HG03280 (cell line): ENCODE results near the gene MID1.

Experiments used
- ATAC-seq: cut with Tn5 transposase; IDR thresholded peaks from one replicate; pipeline ENCODE4 v1.9.1; 2021; ENCODE audit warnings: mild to moderate bottlenecking, moderate library complexity; ENCODE audit not compliant: unreplicated experiment

The MID1 gene

GRCh38 chrX:10496345-10496965 lies 123.9 kb downstream of the MID1 start:
- no peak for ATAC-seq

GRCh38 chrX:10495677-10496076 lies 124.7 kb downstream of the MID1 start:
- no peak for ATAC-seq

GRCh38 chrX:10492250-10492649 lies 128.1 kb downstream of the MID1 start:
- ATAC-seq: no peak

- no peak for ATAC-seq
Measured at GRCh38 chrX:10486373-10486772, 134.0 kb downstream of the MID1 start.

GRCh38 chrX:10485326-10485725 lies 135.1 kb downstream of the MID1 start:
- ATAC-seq: no peak

- ATAC-seq: no peak
Measured at GRCh38 chrX:10484683-10485247, 135.6 kb downstream of the MID1 start.

- ATAC-seq: no peak
Measured at GRCh38 chrX:10483191-10483831, 137.1 kb downstream of the MID1 start.

- no peak for ATAC-seq
Measured at GRCh38 chrX:10482708-10483107, 137.7 kb downstream of the MID1 start.

GRCh38 chrX:10482261-10482660 lies 138.1 kb downstream of the MID1 start:
- ATAC-seq: no peak

GRCh38 chrX:10480861-10481260 lies 139.5 kb downstream of the MID1 start:
- no peak for ATAC-seq

- ATAC-seq: no peak
Measured at GRCh38 chrX:10479508-10479907, 140.9 kb downstream of the MID1 start.

- no peak for ATAC-seq
Measured at GRCh38 chrX:10477525-10477924, 142.9 kb downstream of the MID1 start.

- no peak for ATAC-seq
Measured at GRCh38 chrX:10474913-10475568, 145.3 kb downstream of the MID1 start.

- no peak for ATAC-seq
Measured at GRCh38 chrX:10474510-10474909, 145.9 kb downstream of the MID1 start.

- no peak for ATAC-seq
Measured at GRCh38 chrX:10471418-10471817, 149.0 kb downstream of the MID1 start.

GRCh38 chrX:10470009-10470408 lies 150.4 kb downstream of the MID1 start:
- ATAC-seq: no peak

GRCh38 chrX:10467793-10468192 lies 152.6 kb downstream of the MID1 start:
- ATAC-seq: no peak

GRCh38 chrX:10465254-10465653 lies 155.1 kb downstream of the MID1 start:
- no peak for ATAC-seq

- ATAC-seq: no peak
Measured at GRCh38 chrX:10457092-10457491, 163.3 kb downstream of the MID1 start.

- no peak for ATAC-seq
Measured at GRCh38 chrX:10453945-10454344, 166.4 kb downstream of the MID1 start.

GRCh38 chrX:10450959-10451355 lies 169.4 kb downstream of the MID1 start:
- no peak for ATAC-seq
